ENCODE measurements around the gene TRAPPC13. TPM values are rescaled to one million over a fixed set of nuclear protein-coding genes. Genes with fewer than 3 reads are reported as not detected.
A peak's percentile ranks its signal among the peaks of the same experiment; 100 is the strongest.
"Not testable (repeated sequence)": the region's sequence is repeated elsewhere in the genome, so short reads cannot be mapped to it uniquely, and the experiment has no call there.

Gene TRAPPC13
- total RNA-seq, 1 donor from 2014 or later: 29.0 TPM

DNA sequence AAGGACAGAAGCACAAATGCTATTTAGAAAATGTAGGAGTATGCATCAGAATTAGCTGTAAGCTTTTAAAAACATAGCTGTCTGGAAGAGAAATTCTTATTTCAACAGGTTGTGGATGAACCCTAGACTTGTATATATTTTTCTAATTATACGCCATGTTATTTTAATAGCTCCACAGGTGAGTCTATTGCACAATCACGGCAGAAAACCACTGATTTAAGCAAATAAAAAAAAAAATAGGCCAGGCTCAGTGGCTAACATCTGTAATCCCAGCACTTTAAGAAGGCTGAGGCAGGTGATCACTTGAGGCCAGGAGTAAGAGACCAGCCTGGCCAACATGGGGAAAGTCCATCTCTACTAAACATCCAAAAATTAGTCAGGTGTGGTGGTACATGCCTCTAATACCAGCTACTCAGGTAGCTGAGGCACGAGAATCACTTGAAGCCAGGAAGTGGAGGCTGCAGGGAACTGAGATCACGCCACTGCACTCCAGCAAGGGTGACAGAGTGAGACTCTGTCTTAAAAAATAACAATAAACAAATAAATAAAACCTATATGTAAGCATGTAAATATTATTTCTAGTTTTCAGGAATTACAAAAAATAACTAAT lies 12.4 kb upstream of the TRAPPC13 start:
- Mint-ChIP-seq H3K4me1 (no peaks in the 10 kb centered on the region), H3K27ac (no peak overlapping the region), H3K9me3 (no peaks in the 10 kb centered on the region), H3K4me3 (no peak overlapping the region), H3K27me3 (no peaks in the 10 kb centered on the region), H3K36me3 (ENCODE audit: low read depth) (peaks cover 74% of the 10 kb centered on the region)
- ATAC-seq (ENCODE audit: low read depth) (no peak), DNase-seq (no peak)
- POLR2A ChIA-PET: no interaction called here
- CTCF ChIA-PET: no interaction called here
- intact Hi-C loops (cut with micrococcal nuclease): no loop called here
- TF ChIP-seq, protein P1, sequence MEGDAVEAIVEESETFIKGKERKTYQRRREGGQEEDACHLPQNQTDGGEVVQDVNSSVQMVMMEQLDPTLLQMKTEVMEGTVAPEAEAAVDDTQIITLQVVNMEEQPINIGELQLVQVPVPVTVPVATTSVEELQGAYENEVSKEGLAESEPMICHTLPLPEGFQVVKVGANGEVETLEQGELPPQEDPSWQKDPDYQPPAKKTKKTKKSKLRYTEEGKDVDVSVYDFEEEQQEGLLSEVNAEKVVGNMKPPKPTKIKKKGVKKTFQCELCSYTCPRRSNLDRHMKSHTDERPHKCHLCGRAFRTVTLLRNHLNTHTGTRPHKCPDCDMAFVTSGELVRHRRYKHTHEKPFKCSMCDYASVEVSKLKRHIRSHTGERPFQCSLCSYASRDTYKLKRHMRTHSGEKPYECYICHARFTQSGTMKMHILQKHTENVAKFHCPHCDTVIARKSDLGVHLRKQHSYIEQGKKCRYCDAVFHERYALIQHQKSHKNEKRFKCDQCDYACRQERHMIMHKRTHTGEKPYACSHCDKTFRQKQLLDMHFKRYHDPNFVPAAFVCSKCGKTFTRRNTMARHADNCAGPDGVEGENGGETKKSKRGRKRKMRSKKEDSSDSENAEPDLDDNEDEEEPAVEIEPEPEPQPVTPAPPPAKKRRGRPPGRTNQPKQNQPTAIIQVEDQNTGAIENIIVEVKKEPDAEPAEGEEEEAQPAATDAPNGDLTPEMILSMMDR (IDR thresholded peaks at IDR 0.05): no peak

DNA sequence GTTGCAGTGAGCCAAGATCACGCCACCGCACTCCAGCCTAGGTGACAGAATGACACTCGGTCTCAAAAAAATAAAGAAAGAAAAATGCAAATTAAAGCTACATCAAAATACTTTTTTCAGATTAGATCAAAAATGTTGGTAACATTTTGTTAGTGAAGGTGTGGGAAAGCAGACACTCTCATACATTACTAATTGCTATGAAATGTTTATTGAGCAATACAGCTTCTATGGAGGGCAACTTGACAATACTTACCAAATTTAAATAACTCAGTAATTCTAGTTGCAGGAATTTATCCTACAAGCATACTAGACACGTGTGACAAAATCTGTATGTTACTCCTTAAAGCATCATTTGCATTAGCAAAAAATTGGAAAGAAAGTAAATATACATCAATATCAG lies 4.8 kb upstream of the TRAPPC13 start:
- no peak for ATAC-seq (ENCODE audit: low read depth)
- POLR2A ChIA-PET: interaction anchor here (0.7 kb wide), 1 partner anchor 57 kb away, joined by 3 read pairs; the partner anchor contains the start of genes CENPK and PPWD1
- TF ChIP-seq, protein P1 (IDR thresholded peaks at IDR 0.05): no peak
- Mint-ChIP-seq H3K4me1 (peaks cover 35% of the 10 kb centered on the region), H3K9me3 (no peaks in the 10 kb centered on the region), H3K27me3 (no peaks in the 10 kb centered on the region), H3K36me3 (ENCODE audit: low read depth) (peaks cover 38% of the 10 kb centered on the region), H3K4me3 (no peak overlapping the region), H3K27ac (no peak overlapping the region)
- intact Hi-C loops (cut with micrococcal nuclease): loop anchor here (10.0 kb wide), 3 partner anchors 385 to 585 kb away; no protein-coding TSS in a partner anchor
- CTCF ChIA-PET: no interaction called here
- DNase-seq: no peak

DNA sequence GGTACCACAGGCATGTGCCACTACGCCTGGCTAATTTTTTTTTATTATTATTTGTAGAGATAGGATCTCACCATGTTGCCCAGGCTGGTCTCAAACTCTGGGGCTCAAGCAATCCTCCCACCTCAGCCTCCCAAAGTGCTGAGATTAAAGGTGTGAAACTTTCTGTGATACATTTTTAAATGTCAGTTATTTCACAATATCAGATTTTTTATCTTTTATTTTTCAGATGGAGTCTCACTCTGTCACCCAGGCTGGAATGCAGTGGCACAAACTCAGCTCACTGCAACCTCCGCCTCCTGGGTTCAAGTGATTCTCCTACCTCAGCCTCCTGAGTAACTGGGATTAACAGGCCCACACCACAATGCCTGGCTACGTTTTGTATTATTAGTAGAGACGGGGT lies 2.9 kb upstream of the TRAPPC13 start:
- H3K27ac Mint-ChIP-seq; CTCF ChIA-PET; H3K9me3 Mint-ChIP-seq; POLR2A ChIA-PET; H3K27me3 Mint-ChIP-seq; DNase-seq; ATAC-seq (ENCODE audit: low read depth); H3K4me3 Mint-ChIP-seq: not testable (repeated sequence)
- H3K36me3 Mint-ChIP-seq (ENCODE audit: low read depth): peaks cover 30% of the 10 kb centered on the region
- H3K4me1 Mint-ChIP-seq: peaks cover 50% of the 10 kb centered on the region
- intact Hi-C loops (cut with micrococcal nuclease): loop anchor here (10.0 kb wide), 3 partner anchors 383 to 587 kb away; no protein-coding TSS in a partner anchor

DNA sequence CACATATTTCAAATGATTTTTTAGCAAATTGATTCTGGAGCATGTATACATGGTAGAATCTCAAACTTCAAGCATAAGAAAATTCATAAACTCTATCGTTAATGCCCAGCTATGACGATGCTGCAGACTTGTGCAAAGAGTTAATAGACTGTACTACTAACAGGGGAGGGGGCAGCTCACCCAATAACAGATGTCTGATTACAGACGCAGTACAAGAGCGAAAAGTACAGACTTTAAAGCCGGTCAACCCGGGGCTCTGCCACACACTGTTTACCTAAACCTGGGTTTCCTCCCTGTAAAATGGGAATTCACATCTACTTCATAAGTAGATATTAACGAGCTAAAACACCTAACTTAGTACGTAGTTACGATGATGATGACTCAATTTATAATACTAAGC lies 1.3 kb upstream of the TRAPPC13 start:
- TF ChIP-seq, protein P1 (IDR thresholded peaks at IDR 0.05): no peak
- peak overlapping the region; percentile 98 for H3K27ac Mint-ChIP-seq
- ChIA-PET CTCF (no interaction called here), POLR2A (interaction anchor here (0.6 to 1.6 kb wide), 5 partner anchors 17 to 521 kb away, joined by 3 to 24 read pairs (median 5); partner anchors contain the start of genes CENPK, NLN, PPWD1 and SGTB)
- H3K36me3 Mint-ChIP-seq (ENCODE audit: low read depth): peaks cover 25% of the 10 kb centered on the region
- peak overlapping the region; percentile 99 for H3K4me3 Mint-ChIP-seq
- H3K9me3 Mint-ChIP-seq: no peaks in the 10 kb centered on the region
- H3K27me3 Mint-ChIP-seq: no peaks in the 10 kb centered on the region
- peaks cover 49% of the 10 kb centered on the region for H3K4me1 Mint-ChIP-seq
- no peak for DNase-seq
- ATAC-seq (ENCODE audit: low read depth): no peak
- intact Hi-C loops (cut with micrococcal nuclease): loop anchor here (10.0 kb wide), 3 partner anchors 381 to 589 kb away; no protein-coding TSS in a partner anchor

DNA sequence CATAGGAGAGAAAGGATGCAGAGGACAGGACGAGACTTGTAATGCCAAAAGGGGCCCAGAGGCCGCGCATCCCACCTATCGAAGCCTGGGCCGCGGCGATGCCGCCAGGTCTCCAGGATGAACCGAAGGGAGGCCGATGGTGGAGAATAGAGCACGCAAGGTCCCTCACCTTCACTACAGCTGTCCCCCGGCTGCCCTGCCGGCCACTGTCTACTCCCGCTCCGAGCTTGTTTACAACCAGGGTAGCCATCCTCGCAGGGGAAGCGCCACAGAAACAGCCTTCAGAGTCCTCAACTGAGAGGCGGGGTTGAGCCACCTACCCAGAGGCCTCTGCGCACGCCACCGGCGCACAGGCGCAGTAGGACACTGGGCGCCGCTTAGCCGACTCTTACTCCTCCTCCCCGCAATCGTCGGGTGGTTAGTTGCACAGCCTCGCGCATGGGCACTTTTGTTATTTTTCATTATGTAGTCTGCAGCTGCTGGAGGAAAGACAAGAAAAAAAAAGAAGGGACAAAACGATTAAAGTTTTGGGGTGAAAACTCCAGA lies 729 bp upstream of the TRAPPC13 start, which contains the start of gene TRIM23:
TRIM23 (minus strand) TSS at position 309 of the 546 bp plus-strand sequence; CDS start at position 250, 59 bp downstream.
- Mint-ChIP-seq H3K4me3 (peak within 1 kb of the TSS; percentile 99), H3K27me3 (no peaks in the 10 kb centered on the region), H3K36me3 (ENCODE audit: low read depth) (peaks cover 23% of the 10 kb centered on the region), H3K4me1 (peaks cover 45% of the 10 kb centered on the region), H3K9me3 (no peaks in the 10 kb centered on the region), H3K27ac (peak within 1 kb of the TSS; percentile 98)
- TF ChIP-seq, protein P1 (IDR thresholded peaks at IDR 0.05): no peak
- ChIA-PET POLR2A (interaction anchor here (0.6 to 1.6 kb wide), 6 partner anchors 18 to 520 kb away, joined by 3 to 24 read pairs (median 4); partner anchors contain the start of genes CENPK, ERBIN, NLN and PPWD1), CTCF (no interaction called here)
- intact Hi-C loops (cut with micrococcal nuclease): loop anchor here (1.0 to 10.0 kb wide), 9 partner anchors 61 to 856 kb away; partner anchors contain the start of genes CENPK, CWC27, NLN and PPWD1
- ATAC-seq (ENCODE audit: low read depth): peak; percentile 94
- peak; percentile 85 for DNase-seq
